Left lung (tissue), 10 donors: Measurements from ENCODE around the gene PCID2. TPM values are rescaled to one million over a fixed set of nuclear protein-coding genes. Genes with fewer than 3 reads are reported as not detected.
"Not testable (repeated sequence)": the region's sequence is repeated elsewhere in the genome, so short reads cannot be mapped to it uniquely, and the experiment has no call there.

Experiments
- ATAC-seq: fragments of 200-7000 bp; cut with Tn5 transposase; one replicate; pipeline ENCODE4 v1.9.1; 2020; ENCODE audit warnings: moderate library complexity
- DNase-seq, 4 donors: peaks; one replicate each; pipeline ENCODE4 v3.0.0-alpha.2; 2013 to 2020
- H3K27ac ChIP-seq, 2 donors: fragments of 200-600 bp; sonication (generic) in 1 of 2; one replicate each; pipeline versions ENCODE4 v1.5.0 to v1.8.0; 2020 to 2021
- H3K27me3 ChIP-seq, 2 donors: fragments of 200-600 bp; sonication (generic) in 1 of 2; one replicate each; pipeline versions ENCODE4 v1.5.0 to v1.8.0; 2020 to 2021
- H3K36me3 ChIP-seq, 2 donors: fragments of 200-600 bp; sonication (generic) in 1 of 2; one replicate each; pipeline versions ENCODE4 v1.5.0 to v1.8.0; 2020 to 2021
- H3K4me1 ChIP-seq, 2 donors: fragments of 200-600 bp; one replicate each; pipeline ENCODE4 v1.8.0; 2021
- H3K4me3 ChIP-seq, 2 donors: fragments of 200-600 bp; sonication (generic) in 1 of 2; one replicate each; pipeline versions ENCODE4 v1.5.0 to v1.8.0; 2020 to 2021; ENCODE audit warnings: mild to moderate bottlenecking in 1 of 2
- H3K9me3 ChIP-seq, 2 donors: fragments of 200-600 bp; sonication (generic) in 1 of 2; one replicate each; pipeline versions ENCODE4 v1.5.0 to v1.8.0; 2020 to 2021
- intact Hi-C, 2 donors: fragments of 100-400 bp; cut with DNase I; formaldehyde crosslinking; loops; one replicate each; pipeline versions ENCODE4 v1.11.2 to v1.14.2; 2022
- polyA plus RNA-seq, 6 donors: library from polyadenylated mRNA; unstranded; fragments of 120-200 nt; gene quantifications; one replicate each; pipeline ENCODE4 v1.2.1, GENCODE V29; 2013; ENCODE audit not compliant: insufficient read length in 6 of 6
- total RNA-seq, 2 donors: library from RNA; stranded (reverse); fragmentation: NEBNext Ultra II Directional; extraction: Animal tissue kit (Norgen Biotek cat#: 25700); gene quantifications; one replicate each; pipeline ENCODE4 v1.2.1, GENCODE V29; 2021
- TF ChIP-seq, protein P1 (sequence below), 2 donors: fragments of 200-600 bp; sonication (generic) in 1 of 2; IDR thresholded peaks; one replicate each; pipeline versions ENCODE4 v1.5.0 to v1.8.0; 2021; ENCODE audit warnings: antibody characterized with exemption in 2 of 2
- donor health status: DM: no; HTN: yes; CAD: no.
- donor health status: DM: no; HTN: no; CAD: no.

The PCID2 gene
- total and polyA plus RNA-seq, 8 donors, result 30.5 to 79.7 (median 70.9) TPM

DNA sequence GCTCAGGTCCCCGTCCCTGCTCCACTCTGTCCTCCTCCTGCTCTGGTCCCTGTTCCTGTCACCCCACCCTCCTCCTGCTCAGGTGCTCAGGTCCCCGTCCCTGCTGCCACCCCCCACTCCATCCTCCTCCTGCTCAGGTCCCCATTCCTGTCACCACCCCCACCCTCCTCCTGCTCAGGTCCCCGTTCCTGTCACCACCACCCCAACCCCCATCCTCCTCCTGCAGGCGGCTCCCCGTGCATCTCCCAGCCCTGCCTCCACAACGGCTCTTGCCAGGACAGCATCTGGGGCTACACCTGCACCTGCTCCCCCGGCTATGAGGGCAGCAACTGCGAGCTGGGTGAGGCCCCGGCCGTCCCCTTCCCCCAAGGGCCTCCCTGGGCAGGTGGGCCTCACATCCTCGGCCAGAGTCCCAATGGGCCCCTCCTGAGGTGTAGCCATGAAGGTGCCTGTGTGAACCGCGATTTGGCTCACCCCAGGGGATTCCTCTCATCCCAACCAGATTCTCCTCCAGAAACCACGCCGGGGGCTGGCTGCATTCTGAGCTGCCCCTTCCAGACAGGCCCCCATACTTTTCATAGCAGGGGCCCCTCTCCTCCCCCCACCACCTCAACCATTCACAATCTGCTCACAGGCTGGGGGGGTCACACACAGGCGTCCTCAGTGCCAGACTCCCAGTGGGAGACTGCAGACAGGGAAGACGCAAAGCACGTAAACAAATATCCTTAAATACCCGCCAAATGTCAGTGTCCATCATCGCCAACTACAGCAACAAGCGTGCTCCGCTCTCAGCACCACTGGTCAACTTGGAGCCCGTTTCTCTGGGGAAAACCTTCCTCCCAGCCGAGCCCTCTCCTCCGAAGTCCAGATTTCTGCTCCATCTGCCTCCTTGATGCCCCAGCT, 45.4 kb downstream of the PCID2 start:
- ATAC-seq (no peak), DNase-seq (peak in 1 of 4 donors; percentile 60)
- Histone ChIP-seq H3K27me3 (peaks cover 7 to 30% of the 10 kb centered on the region in 2 donors), H3K4me1 (no peaks in the 10 kb centered on the region), H3K27ac (no peak overlapping the region), H3K4me3 (no peak overlapping the region), H3K36me3 (peaks cover 0 to 3% of the 10 kb centered on the region in 2 donors), H3K9me3 (no peaks in the 10 kb centered on the region)
- TF ChIP-seq, protein P1, sequence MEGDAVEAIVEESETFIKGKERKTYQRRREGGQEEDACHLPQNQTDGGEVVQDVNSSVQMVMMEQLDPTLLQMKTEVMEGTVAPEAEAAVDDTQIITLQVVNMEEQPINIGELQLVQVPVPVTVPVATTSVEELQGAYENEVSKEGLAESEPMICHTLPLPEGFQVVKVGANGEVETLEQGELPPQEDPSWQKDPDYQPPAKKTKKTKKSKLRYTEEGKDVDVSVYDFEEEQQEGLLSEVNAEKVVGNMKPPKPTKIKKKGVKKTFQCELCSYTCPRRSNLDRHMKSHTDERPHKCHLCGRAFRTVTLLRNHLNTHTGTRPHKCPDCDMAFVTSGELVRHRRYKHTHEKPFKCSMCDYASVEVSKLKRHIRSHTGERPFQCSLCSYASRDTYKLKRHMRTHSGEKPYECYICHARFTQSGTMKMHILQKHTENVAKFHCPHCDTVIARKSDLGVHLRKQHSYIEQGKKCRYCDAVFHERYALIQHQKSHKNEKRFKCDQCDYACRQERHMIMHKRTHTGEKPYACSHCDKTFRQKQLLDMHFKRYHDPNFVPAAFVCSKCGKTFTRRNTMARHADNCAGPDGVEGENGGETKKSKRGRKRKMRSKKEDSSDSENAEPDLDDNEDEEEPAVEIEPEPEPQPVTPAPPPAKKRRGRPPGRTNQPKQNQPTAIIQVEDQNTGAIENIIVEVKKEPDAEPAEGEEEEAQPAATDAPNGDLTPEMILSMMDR (IDR thresholded peaks at IDR 0.05), result no peak
- intact Hi-C loops, result no loop called here

DNA sequence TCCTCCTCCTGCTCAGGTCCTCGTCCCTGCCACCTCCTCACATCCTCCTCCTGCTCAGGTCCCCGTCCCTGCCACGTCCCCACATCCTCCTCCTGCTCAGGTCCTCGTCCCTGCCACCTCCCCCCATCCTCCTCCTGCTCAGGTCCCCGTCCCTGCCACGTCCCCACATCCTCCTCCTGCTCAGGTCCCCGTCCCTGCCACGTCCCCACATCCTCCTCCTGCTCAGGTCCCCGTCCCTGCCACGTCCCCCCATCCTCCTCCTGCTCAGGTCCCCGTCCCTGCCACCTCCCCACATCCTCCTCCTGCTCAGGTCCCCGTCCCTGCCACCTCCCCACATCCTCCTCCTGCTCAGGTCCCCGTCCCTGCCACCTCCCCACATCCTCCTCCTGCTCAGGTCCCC, 46.5 kb downstream of the PCID2 start:
- ATAC-seq, H3K9me3 ChIP-seq, H3K4me3 ChIP-seq, H3K4me1 ChIP-seq, DNase-seq, intact Hi-C loops, H3K36me3 ChIP-seq, H3K27ac ChIP-seq: not testable (repeated sequence)
- H3K27me3 ChIP-seq, result peaks cover 7 to 30% of the 10 kb centered on the region in 2 donors

DNA sequence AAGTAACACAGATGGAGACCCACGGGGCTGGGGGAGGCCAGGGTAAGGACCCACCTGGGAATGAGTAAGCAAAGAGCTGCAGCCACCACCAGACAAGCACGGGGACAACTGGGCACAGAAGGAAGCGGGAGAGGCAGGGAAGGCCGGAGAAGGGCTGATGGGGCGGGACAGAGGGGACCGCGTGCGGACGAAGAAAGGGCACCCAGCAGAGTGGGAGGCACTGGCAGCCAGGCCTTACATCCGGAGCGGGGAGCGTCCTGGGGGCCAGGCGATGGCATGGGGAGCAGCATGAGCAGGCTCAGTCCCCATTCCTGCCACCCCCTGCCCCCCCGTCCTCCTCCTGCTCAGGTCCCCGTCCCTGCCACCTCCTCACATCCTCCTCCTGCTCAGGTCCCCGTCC, 47.0 kb downstream of the PCID2 start:
- Histone ChIP-seq H3K36me3 (no peaks in the 10 kb centered on the region), H3K4me3 (no peak overlapping the region), H3K4me1 (no peaks in the 10 kb centered on the region), H3K27ac (no peak overlapping the region), H3K27me3 (peaks cover 7 to 30% of the 10 kb centered on the region in 2 donors), H3K9me3 (no peaks in the 10 kb centered on the region)
- DNase-seq, result peak in 1 of 4 donors; percentile 46
- TF ChIP-seq, protein P1 (IDR thresholded peaks at IDR 0.05), result no peak
- intact Hi-C loops, result no loop called here
- no peak for ATAC-seq

DNA sequence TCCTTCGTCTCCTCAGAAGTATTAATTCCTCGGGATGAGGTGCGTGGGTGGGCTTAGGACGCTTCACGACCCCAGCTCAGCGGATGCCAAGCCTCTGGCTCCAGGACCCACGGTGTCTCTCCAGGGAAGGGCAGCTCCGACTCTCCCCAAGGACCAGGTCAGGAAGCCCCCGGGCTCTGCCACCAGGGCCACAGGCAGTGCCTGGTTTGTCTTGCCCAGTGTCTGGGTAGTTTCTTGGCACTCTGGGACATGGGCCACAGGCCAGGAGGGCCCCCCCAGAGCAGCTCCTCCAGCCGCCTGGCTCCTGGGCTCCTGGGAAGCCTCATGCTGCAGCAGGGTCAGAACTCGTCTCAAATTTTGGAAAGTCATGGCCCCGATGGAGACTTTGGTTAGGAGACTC, 47.5 kb downstream of the PCID2 start:
- H3K27me3 ChIP-seq, result peaks cover 7 to 30% of the 10 kb centered on the region in 2 donors
- intact Hi-C loops, result no loop called here
- H3K4me1 ChIP-seq, result no peaks in the 10 kb centered on the region
- no peaks in the 10 kb centered on the region for H3K36me3 ChIP-seq
- no peak overlapping the region for H3K27ac ChIP-seq
- TF ChIP-seq, protein P1 (IDR thresholded peaks at IDR 0.05), result no peak
- ATAC-seq, result no peak
- no peak for DNase-seq
- H3K4me3 ChIP-seq, result no peak overlapping the region
- no peaks in the 10 kb centered on the region for H3K9me3 ChIP-seq

DNA sequence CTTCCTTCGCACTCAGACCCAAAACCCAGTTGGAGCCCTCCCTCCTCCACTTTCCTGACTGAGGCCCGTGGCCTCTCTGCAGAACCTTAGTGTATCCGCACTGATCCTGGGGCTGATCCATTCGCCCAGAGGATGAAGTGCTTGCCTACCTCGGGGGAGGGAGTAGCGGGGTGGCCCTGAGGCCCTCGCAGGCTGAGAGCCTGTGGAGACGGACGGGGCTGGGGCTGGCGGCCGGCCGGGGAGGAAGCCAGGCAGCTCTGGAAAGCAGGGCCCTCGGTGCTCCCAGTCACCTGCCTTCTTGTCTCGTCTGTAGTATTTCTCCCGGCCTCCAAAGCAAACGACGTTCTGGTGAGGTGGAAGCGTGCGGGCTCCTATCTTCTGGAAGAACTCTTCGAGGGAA, 48.8 kb downstream of the PCID2 start:
- Histone ChIP-seq H3K36me3 (no peaks in the 10 kb centered on the region), H3K4me3 (no peak overlapping the region), H3K27ac (no peak overlapping the region), H3K4me1 (peaks cover 0 to under 1% of the 10 kb centered on the region in 2 donors), H3K9me3 (no peaks in the 10 kb centered on the region), H3K27me3 (peaks cover 7 to 30% of the 10 kb centered on the region in 2 donors)
- no peak for ATAC-seq
- TF ChIP-seq, protein P1 (IDR thresholded peaks at IDR 0.05), result no peak
- DNase-seq, result no peak
- intact Hi-C loops, result no loop called here
